Measurements from ENCODE around the gene GSTP1. TPM values are rescaled to one million over a fixed set of nuclear protein-coding genes. Genes with fewer than 3 reads are reported as not detected.
A peak's percentile ranks its signal among the peaks of the same experiment; 100 is the strongest.

GSTP1 gene
- total RNA-seq, 1 donor from 2014 or later = 1,931 TPM

GRCh38 chr11:67577951-67578350 lies 5.7 kb upstream of the GSTP1 start:
- no peak for FAIRE-seq
- TF ChIP-seq CTCF (IDR thresholded peaks at IDR 0.05; ENCODE audit: insufficient read depth, low read length, severe bottlenecking) = no peak
- Histone ChIP-seq H3K36me3 (ENCODE audit: control insufficient read depth, insufficient read depth, low read length) (no peaks in the 10 kb centered on the region), H3K4me3 (ENCODE audit: low read depth, low read length) (no peak overlapping the region), H3K27me3 (ENCODE audit: control insufficient read depth, insufficient read depth, low read length) (no peaks in the 10 kb centered on the region)
- DNase-seq (ENCODE audit: low read depth) = no peak

GRCh38 chr11:67581469-67581868 lies 2.1 kb upstream of the GSTP1 start:
- DNase-seq (ENCODE audit: low read depth) (peak; percentile 44), FAIRE-seq (no peak)
- no peak overlapping the region for H3K4me3 ChIP-seq (ENCODE audit: low read depth, low read length)
- peaks cover 20% of the 10 kb centered on the region for H3K36me3 ChIP-seq (ENCODE audit: control insufficient read depth, insufficient read depth, low read length)
- TF ChIP-seq CTCF (IDR thresholded peaks at IDR 0.05; ENCODE audit: insufficient read depth, low read length, severe bottlenecking) = no peak
- no peaks in the 10 kb centered on the region for H3K27me3 ChIP-seq (ENCODE audit: control insufficient read depth, insufficient read depth, low read length)

- DNase-seq (ENCODE audit: low read depth) (no peak), FAIRE-seq (no peak)
- H3K27me3 ChIP-seq (ENCODE audit: control insufficient read depth, insufficient read depth, low read length) = no peaks in the 10 kb centered on the region
- TF ChIP-seq CTCF (IDR thresholded peaks at IDR 0.05; ENCODE audit: insufficient read depth, low read length, severe bottlenecking) = no peak
- H3K4me3 ChIP-seq (ENCODE audit: low read depth, low read length) = no peak overlapping the region
- H3K36me3 ChIP-seq (ENCODE audit: control insufficient read depth, insufficient read depth, low read length) = peaks cover 24% of the 10 kb centered on the region
Observed at GRCh38 chr11:67582011-67582410, 1.6 kb upstream of the GSTP1 start.

- FAIRE-seq (no peak), DNase-seq (ENCODE audit: low read depth) (peak; percentile 88)
- peaks cover 24% of the 10 kb centered on the region for H3K36me3 ChIP-seq (ENCODE audit: control insufficient read depth, insufficient read depth, low read length)
- TF ChIP-seq CTCF (IDR thresholded peaks at IDR 0.05; ENCODE audit: insufficient read depth, low read length, severe bottlenecking) = no peak
- no peaks in the 10 kb centered on the region for H3K27me3 ChIP-seq (ENCODE audit: control insufficient read depth, insufficient read depth, low read length)
- H3K4me3 ChIP-seq (ENCODE audit: low read depth, low read length) = peak overlapping the region; percentile 85
Observed at GRCh38 chr11:67584205-67584880, 731 bp downstream of the GSTP1 start.

GRCh38 chr11:67584881-67585873 lies 1.6 kb downstream of the GSTP1 start:
- TF ChIP-seq CTCF (IDR thresholded peaks at IDR 0.05; ENCODE audit: insufficient read depth, low read length, severe bottlenecking) = no peak
- Histone ChIP-seq H3K4me3 (ENCODE audit: low read depth, low read length) (peak overlapping the region; percentile 85), H3K36me3 (ENCODE audit: control insufficient read depth, insufficient read depth, low read length) (peaks cover 24% of the 10 kb centered on the region), H3K27me3 (ENCODE audit: control insufficient read depth, insufficient read depth, low read length) (no peaks in the 10 kb centered on the region)
- peak; percentile 64 for FAIRE-seq
- no peak for DNase-seq (ENCODE audit: low read depth)
